Measurements from ENCODE around the gene RBMX.
A peak's percentile ranks its signal among the peaks of the same experiment; 100 is the strongest.
"Not testable (repeated sequence)": the region's sequence is repeated elsewhere in the genome, so short reads cannot be mapped to it uniquely, and the experiment has no call there.

RBMX gene

DNA sequence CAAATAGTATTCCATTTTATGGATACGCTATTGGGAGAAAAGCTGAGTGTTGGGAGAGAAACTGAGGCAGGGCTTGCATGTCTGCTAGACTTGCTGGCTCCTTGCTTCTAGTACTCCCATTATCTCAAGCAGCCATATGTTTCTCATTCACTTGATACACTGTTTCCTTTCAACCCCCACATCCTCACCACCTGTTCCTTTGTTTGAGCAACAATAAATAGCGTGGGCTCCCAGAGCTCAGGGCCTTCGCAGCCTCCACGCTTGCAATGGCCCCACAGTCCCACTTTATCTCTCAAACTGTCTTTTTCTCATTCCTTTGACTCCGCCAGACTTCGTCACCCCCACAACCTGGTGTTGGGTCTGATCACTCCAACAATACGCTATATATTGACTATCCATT lies 18.2 kb upstream of the RBMX start:
- peak in 2 of 3 donors; percentile 33 to 53 for DNase-seq
- H3K9me3 ChIP-seq (ENCODE audit: control extremely low read depth in 1 of 5, control insufficient read depth in 4 of 5, insufficient read depth in 2 of 5, low read depth in 1 of 5, low read length in 4 of 5); H3K4me3 ChIP-seq (ENCODE audit: control insufficient read depth in 1 of 7, extremely low read depth in 1 of 7, insufficient read depth in 4 of 7, low read depth in 2 of 7, low read length in 6 of 7); H3K36me3 ChIP-seq (ENCODE audit: control insufficient read depth in 4 of 4, insufficient read depth in 4 of 4, low read length in 3 of 4); H3K27ac ChIP-seq (ENCODE audit: insufficient read depth in 1 of 2, low read depth in 1 of 2, low read length in 2 of 2, poor library complexity in 1 of 2, severe bottlenecking in 2 of 2); H3K4me1 ChIP-seq (ENCODE audit: control extremely low read depth in 1 of 4, control insufficient read depth in 4 of 4, insufficient read depth in 4 of 4, low read length in 3 of 4); H3K27me3 ChIP-seq (replicated peaks in 2 of 5; ENCODE audit: control insufficient read depth in 4 of 5, insufficient read depth in 5 of 5, low read length in 4 of 5); POLR2A ChIA-PET: not testable (repeated sequence)
- CTCF ChIA-PET, result interaction anchor here (0.8 kb wide), 1 partner anchor 10 kb away, joined by 3 read pairs; no protein-coding TSS in a partner anchor
- 51% methylated on average over 4 of the region's 7 CpGs for WGBS (ENCODE audit: insufficient coverage)

DNA sequence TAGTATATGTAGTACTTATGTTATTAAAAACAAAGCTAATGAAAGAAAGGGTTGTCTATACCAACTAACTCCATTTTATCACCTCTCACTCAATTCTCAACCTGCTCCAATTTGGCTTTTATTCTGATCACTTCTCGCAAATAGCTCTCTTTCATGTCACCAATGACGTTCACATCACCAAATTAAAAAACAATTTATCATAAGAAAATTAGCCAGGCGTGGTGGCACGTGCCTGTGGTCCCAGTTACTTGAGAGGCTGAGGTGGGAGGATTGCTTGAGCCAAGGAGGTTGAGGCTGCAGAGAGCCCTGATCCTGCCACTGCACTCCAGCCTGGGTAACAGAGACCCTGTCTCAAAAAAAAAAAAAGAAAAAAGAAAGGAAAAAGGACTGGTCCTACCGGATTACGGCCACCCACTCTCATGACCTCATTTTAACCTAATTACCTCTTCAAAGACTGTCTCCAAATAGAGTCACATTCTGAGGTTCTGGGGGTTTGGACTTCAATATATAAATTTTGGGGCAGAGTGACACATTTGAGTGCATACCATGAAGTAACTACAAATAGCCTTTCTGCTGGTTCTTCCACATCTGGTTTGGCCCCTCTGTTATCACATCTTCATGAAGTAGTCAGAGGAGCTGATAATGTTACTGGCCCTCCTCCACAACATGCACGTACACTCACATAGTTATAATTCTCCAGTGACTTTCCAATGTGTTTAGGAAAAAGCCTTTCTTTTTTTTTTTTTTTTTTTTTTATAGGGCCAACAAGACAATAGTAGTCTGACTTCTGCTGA lies 15.8 kb upstream of the RBMX start:
- no peak overlapping the region for H3K4me3 ChIP-seq (ENCODE audit: control insufficient read depth in 1 of 7, extremely low read depth in 1 of 7, insufficient read depth in 4 of 7, low read depth in 2 of 7, low read length in 6 of 7)
- no peaks in the 10 kb centered on the region for H3K4me1 ChIP-seq (ENCODE audit: control extremely low read depth in 1 of 4, control insufficient read depth in 4 of 4, insufficient read depth in 4 of 4, low read length in 3 of 4)
- DNase-seq, result no peak
- no peaks in the 10 kb centered on the region for H3K36me3 ChIP-seq (ENCODE audit: control insufficient read depth in 4 of 4, insufficient read depth in 4 of 4, low read length in 3 of 4)
- 100% methylated on average over 3 of the region's 7 CpGs for WGBS (ENCODE audit: insufficient coverage)
- no peaks in the 10 kb centered on the region for H3K27me3 ChIP-seq (replicated peaks in 2 of 5; ENCODE audit: control insufficient read depth in 4 of 5, insufficient read depth in 5 of 5, low read length in 4 of 5)
- ChIA-PET CTCF (no interaction called here), POLR2A (no interaction called here)
- peak overlapping the region in 1 of 2 experiments; percentile 43 for H3K27ac ChIP-seq (ENCODE audit: insufficient read depth in 1 of 2, low read depth in 1 of 2, low read length in 2 of 2, poor library complexity in 1 of 2, severe bottlenecking in 2 of 2)
- H3K9me3 ChIP-seq (ENCODE audit: control extremely low read depth in 1 of 5, control insufficient read depth in 4 of 5, insufficient read depth in 2 of 5, low read depth in 1 of 5, low read length in 4 of 5), result no peaks in the 10 kb centered on the region

DNA sequence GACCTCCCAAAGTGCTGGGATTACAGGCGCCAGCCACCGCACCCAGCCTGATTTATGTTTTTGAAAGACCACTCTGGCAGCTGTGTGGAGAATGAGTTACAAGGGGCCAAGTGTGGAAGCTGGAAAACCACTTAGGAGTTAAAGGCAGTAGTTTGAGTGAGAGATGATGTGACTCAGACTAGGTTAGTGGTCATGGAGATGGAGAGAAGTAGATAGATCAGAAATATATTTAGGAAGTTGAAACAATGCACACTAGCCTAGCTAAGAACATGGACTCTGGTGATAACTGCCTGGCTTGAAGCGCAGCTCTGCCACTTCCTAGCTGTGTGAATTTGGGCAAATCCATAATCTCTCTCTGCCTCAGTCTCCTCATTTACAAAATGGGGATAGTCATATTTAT lies 11.9 kb upstream of the RBMX start:
- Histone ChIP-seq H3K36me3 (ENCODE audit: control insufficient read depth in 4 of 4, insufficient read depth in 4 of 4, low read length in 3 of 4) (no peaks in the 10 kb centered on the region), H3K27ac (ENCODE audit: insufficient read depth in 1 of 2, low read depth in 1 of 2, low read length in 2 of 2, poor library complexity in 1 of 2, severe bottlenecking in 2 of 2) (no peak overlapping the region), H3K9me3 (ENCODE audit: control extremely low read depth in 1 of 5, control insufficient read depth in 4 of 5, insufficient read depth in 2 of 5, low read depth in 1 of 5, low read length in 4 of 5) (no peaks in the 10 kb centered on the region), H3K4me1 (ENCODE audit: control extremely low read depth in 1 of 4, control insufficient read depth in 4 of 4, insufficient read depth in 4 of 4, low read length in 3 of 4) (peaks cover 0 to 1% (median 0%) of the 10 kb centered on the region in 4 experiments), H3K27me3 (replicated peaks in 2 of 5; ENCODE audit: control insufficient read depth in 4 of 5, insufficient read depth in 5 of 5, low read length in 4 of 5) (no peaks in the 10 kb centered on the region), H3K4me3 (ENCODE audit: control insufficient read depth in 1 of 7, extremely low read depth in 1 of 7, insufficient read depth in 4 of 7, low read depth in 2 of 7, low read length in 6 of 7) (no peak overlapping the region)
- POLR2A ChIA-PET, result no interaction called here
- DNase-seq, result no peak
- CTCF ChIA-PET, result no interaction called here
- 83% methylated on average over 3 of the region's 3 CpGs for WGBS (ENCODE audit: insufficient coverage)

DNA sequence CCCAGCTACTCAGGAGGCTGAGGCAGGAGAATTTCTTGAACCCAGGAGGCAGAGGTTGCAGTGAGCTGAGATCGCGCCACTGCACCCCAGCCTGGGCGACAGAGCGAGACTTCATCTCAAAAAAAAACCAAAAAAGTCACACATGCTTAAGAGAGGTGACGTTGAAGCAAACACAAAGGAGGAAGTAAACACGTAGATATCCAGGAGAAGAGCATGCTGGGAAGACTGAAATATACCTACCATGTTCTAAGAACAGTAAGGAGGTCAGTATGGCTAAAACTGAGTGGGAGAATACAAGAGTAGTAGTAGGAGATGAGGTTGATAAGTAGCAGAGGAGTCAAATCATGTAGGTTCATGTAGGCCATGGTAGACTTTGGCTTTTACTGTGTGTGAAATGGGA lies 10.1 kb upstream of the RBMX start:
- POLR2A ChIA-PET, result not testable (repeated sequence)

DNA sequence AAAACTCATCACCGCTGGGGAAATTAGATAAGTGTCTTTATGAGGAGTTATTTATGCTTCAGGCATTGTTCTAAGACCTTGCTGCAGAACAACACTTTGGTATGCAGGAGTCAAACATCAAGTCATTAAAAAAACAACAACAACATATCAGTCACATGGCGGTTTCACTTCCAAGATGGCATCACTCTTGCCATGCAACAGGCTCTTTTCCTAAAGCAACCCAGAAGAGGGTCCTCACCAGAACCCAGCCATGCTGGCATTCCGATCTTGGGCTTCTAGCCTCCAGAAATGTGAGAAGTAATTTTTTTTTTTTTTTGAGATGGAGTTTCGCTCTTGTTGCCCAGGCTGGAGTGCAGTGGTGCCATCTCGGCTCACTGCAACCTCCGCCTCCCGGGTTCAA lies 8.7 kb upstream of the RBMX start:
- ChIA-PET CTCF (no interaction called here), POLR2A (no interaction called here)
- peaks cover 3 to 10% (median 7%) of the 10 kb centered on the region in 4 experiments for H3K4me1 ChIP-seq (ENCODE audit: control extremely low read depth in 1 of 4, control insufficient read depth in 4 of 4, insufficient read depth in 4 of 4, low read length in 3 of 4)
- no peak for DNase-seq
- H3K4me3 ChIP-seq (ENCODE audit: control insufficient read depth in 1 of 7, extremely low read depth in 1 of 7, insufficient read depth in 4 of 7, low read depth in 2 of 7, low read length in 6 of 7), result no peak overlapping the region
- H3K27me3 ChIP-seq (replicated peaks in 2 of 5; ENCODE audit: control insufficient read depth in 4 of 5, insufficient read depth in 5 of 5, low read length in 4 of 5), result no peaks in the 10 kb centered on the region
- H3K9me3 ChIP-seq (ENCODE audit: control extremely low read depth in 1 of 5, control insufficient read depth in 4 of 5, insufficient read depth in 2 of 5, low read depth in 1 of 5, low read length in 4 of 5), result no peaks in the 10 kb centered on the region
- H3K27ac ChIP-seq (ENCODE audit: insufficient read depth in 1 of 2, low read depth in 1 of 2, low read length in 2 of 2, poor library complexity in 1 of 2, severe bottlenecking in 2 of 2), result no peak overlapping the region
- WGBS (ENCODE audit: insufficient coverage), result 80% methylated on average over 1 of the region's 7 CpGs
- H3K36me3 ChIP-seq (ENCODE audit: control insufficient read depth in 4 of 4, insufficient read depth in 4 of 4, low read length in 3 of 4), result no peaks in the 10 kb centered on the region

More for the DNA sequence above, 10.1 kb upstream of the RBMX start:
- H3K27me3 ChIP-seq (replicated peaks in 2 of 5; ENCODE audit: control insufficient read depth in 4 of 5, insufficient read depth in 5 of 5, low read length in 4 of 5); H3K36me3 ChIP-seq (ENCODE audit: control insufficient read depth in 4 of 4, insufficient read depth in 4 of 4, low read length in 3 of 4); H3K27ac ChIP-seq (ENCODE audit: insufficient read depth in 1 of 2, low read depth in 1 of 2, low read length in 2 of 2, poor library complexity in 1 of 2, severe bottlenecking in 2 of 2); H3K4me3 ChIP-seq (ENCODE audit: control insufficient read depth in 1 of 7, extremely low read depth in 1 of 7, insufficient read depth in 4 of 7, low read depth in 2 of 7, low read length in 6 of 7); H3K9me3 ChIP-seq (ENCODE audit: control extremely low read depth in 1 of 5, control insufficient read depth in 4 of 5, insufficient read depth in 2 of 5, low read depth in 1 of 5, low read length in 4 of 5); DNase-seq; CTCF ChIA-PET; H3K4me1 ChIP-seq (ENCODE audit: control extremely low read depth in 1 of 4, control insufficient read depth in 4 of 4, insufficient read depth in 4 of 4, low read length in 3 of 4): not testable (repeated sequence)
- 87% methylated on average over 5 of the region's 6 CpGs for WGBS (ENCODE audit: insufficient coverage)

DNA sequence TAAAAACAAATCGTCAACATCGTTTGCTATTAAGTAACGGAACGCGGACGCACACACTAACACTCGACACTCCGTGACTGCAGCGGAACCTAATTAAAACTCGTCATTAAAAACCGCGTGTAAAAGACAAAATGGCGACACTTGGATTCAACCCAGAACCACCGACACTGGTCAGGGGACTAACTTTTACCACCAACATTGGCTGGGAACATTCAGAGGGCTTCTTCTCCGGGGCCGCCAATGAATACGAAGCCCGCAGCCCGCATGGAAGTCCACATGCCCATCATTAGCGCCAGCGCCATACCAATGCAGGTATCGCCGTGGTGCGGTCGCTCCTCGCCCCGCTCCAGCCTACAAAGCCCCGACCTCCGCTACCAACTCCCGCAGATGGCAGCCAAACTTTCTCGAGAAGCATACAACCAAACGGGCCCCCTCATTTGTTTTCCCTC lies 498 bp downstream of the RBMX start:
- DNase-seq, result peak; percentile 25 to 55 (median 55)
- peaks cover 0 to 14% (median 6%) of the 10 kb centered on the region in 4 experiments for H3K4me1 ChIP-seq (ENCODE audit: control extremely low read depth in 1 of 4, control insufficient read depth in 4 of 4, insufficient read depth in 4 of 4, low read length in 3 of 4)
- POLR2A ChIA-PET, result interaction anchor here (0.9 to 2.2 kb wide), 3 partner anchors 18 to 133 kb away, joined by 3 to 9 read pairs (median 3); no protein-coding TSS in a partner anchor
- H3K9me3 ChIP-seq (ENCODE audit: control extremely low read depth in 1 of 5, control insufficient read depth in 4 of 5, insufficient read depth in 2 of 5, low read depth in 1 of 5, low read length in 4 of 5), result peaks cover 0 to 5% (median 0%) of the 10 kb centered on the region in 5 experiments
- H3K27ac ChIP-seq (ENCODE audit: insufficient read depth in 1 of 2, low read depth in 1 of 2, low read length in 2 of 2, poor library complexity in 1 of 2, severe bottlenecking in 2 of 2), result peak overlapping the region; percentile 92 to 97
- peaks cover under 1 to 26% (median 14%) of the 10 kb centered on the region in 4 experiments for H3K36me3 ChIP-seq (ENCODE audit: control insufficient read depth in 4 of 4, insufficient read depth in 4 of 4, low read length in 3 of 4)
- peak overlapping the region; percentile 54 to 95 (median 86) for H3K4me3 ChIP-seq (ENCODE audit: control insufficient read depth in 1 of 7, extremely low read depth in 1 of 7, insufficient read depth in 4 of 7, low read depth in 2 of 7, low read length in 6 of 7)
- WGBS (ENCODE audit: insufficient coverage), result 30% methylated on average over 32 of the region's 32 CpGs
- CTCF ChIA-PET, result interaction anchor here (0.6 to 1.4 kb wide), 2 partner anchors 100 to 143 kb away, joined by 3 read pairs; no protein-coding TSS in a partner anchor
- no peaks in the 10 kb centered on the region for H3K27me3 ChIP-seq (replicated peaks in 2 of 5; ENCODE audit: control insufficient read depth in 4 of 5, insufficient read depth in 5 of 5, low read length in 4 of 5)
